Omental fat pad (tissue), 4 donors: Measurements from ENCODE around the gene RADIL. TPM values are rescaled to one million over a fixed set of nuclear protein-coding genes. Genes with fewer than 3 reads are reported as not detected.

Experiments
- ATAC-seq: fragments of 150-250 bp; one replicate; pipeline ENCODE4 v1.9.1; 2016; ENCODE audit warnings: mild to moderate bottlenecking, moderate library complexity; ENCODE audit not compliant: low FRiP score
- DNase-seq: peaks from one replicate; pipeline ENCODE4 v3.0.0-alpha.2; 2019; ENCODE audit warnings: low spot score
- total RNA-seq, 4 donors: library from RNA; depleted of rRNA; stranded (reverse); fragments of >200 nt; gene quantifications; one replicate each; pipeline ENCODE4 v1.1.0, GENCODE V29; 2016
- TF ChIP-seq, protein P1 (sequence below), 3 donors: fragments of 450-650 bp; IDR thresholded peaks; one replicate each; pipeline ENCODE4 v1.5.1; 2016 to 2017; ENCODE audit warnings: antibody characterized with exemption in 3 of 3, mild to moderate bottlenecking in 3 of 3, moderate library complexity in 2 of 3

RADIL gene
- total RNA-seq, 4 donors from 2014 or later = 1.1 to 12.3 (median 4.4) TPM

- TF ChIP-seq, protein P1, sequence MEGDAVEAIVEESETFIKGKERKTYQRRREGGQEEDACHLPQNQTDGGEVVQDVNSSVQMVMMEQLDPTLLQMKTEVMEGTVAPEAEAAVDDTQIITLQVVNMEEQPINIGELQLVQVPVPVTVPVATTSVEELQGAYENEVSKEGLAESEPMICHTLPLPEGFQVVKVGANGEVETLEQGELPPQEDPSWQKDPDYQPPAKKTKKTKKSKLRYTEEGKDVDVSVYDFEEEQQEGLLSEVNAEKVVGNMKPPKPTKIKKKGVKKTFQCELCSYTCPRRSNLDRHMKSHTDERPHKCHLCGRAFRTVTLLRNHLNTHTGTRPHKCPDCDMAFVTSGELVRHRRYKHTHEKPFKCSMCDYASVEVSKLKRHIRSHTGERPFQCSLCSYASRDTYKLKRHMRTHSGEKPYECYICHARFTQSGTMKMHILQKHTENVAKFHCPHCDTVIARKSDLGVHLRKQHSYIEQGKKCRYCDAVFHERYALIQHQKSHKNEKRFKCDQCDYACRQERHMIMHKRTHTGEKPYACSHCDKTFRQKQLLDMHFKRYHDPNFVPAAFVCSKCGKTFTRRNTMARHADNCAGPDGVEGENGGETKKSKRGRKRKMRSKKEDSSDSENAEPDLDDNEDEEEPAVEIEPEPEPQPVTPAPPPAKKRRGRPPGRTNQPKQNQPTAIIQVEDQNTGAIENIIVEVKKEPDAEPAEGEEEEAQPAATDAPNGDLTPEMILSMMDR (IDR thresholded peaks at IDR 0.05) = no peak
- DNase-seq (no peak), ATAC-seq (no peak)
These were observed 97.5 kb downstream of the RADIL start for GRCh38 chr7:4786015-4786414.

- no peak for DNase-seq
- TF ChIP-seq, protein P1 (IDR thresholded peaks at IDR 0.05) = no peak
- no peak for ATAC-seq
These were observed 98.1 kb downstream of the RADIL start for GRCh38 chr7:4785371-4785770.

GRCh38 chr7:4784799-4785198 is 98.7 kb downstream of the RADIL start:
- no peak for ATAC-seq
- TF ChIP-seq, protein P1 (IDR thresholded peaks at IDR 0.05) = no peak
- DNase-seq = no peak

- peak; percentile 17 for ATAC-seq
These were observed 99.7 kb downstream of the RADIL start for GRCh38 chr7:4783762-4784351.

GRCh38 chr7:4783292-4783652 is 100.2 kb downstream of the RADIL start:
- TF ChIP-seq, protein P1 (IDR thresholded peaks at IDR 0.05) = no peak
- ATAC-seq = no peak
- no peak for DNase-seq

More at GRCh38 chr7:4783762-4784351, 99.7 kb downstream of the RADIL start:
- TF ChIP-seq, protein P1 (IDR thresholded peaks at IDR 0.05) = no peak
- DNase-seq = no peak

DNA sequence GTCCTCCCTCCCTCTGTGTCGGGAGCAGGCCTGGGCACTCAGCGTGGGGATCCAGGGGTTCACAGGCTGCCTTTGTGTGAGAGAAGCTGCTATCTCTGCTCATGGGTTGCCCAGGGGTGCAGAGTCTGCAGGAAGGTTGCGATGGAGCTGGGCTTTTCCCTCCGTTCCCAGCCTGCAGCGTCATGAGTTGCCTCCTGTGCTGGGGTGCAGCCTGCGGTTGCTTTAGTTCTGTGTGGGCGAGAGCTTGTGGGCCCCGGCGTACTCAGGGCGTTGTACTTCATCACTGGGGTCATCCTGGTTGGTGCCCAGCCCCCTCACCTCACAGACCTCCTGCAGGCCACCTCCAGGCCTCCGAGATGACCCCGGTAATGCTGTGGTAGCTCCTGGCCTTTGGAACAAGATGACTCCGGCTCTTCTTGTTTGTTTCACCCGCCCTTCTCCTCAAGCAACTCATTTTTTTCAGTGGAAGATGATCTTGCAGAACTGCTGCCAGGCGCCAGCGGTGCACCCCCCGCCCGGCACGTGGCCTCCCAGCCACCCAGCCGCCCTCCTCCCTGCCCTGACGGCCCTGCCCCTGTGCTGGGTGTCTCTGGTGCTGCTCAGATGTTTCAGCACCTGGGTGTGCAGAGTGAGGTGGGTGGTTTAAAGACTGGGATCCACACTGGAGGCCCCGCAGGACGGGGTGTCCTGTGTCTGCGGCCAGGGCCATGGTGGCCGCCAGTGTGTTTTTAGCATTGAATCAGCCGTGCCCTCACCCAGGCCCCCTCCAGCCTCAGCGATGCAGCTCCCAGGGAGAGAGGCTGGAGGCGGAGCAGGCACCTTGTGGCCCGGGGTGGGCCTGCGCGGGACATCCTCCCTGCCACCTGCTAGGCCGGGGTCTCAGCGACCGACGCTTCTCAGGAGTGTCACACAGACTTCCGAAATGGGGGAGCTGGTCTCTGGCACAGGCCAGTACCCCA is 100.9 kb downstream of the RADIL start:
- DNase-seq (no peak), ATAC-seq (no peak)
- TF ChIP-seq, protein P1 (IDR thresholded peaks at IDR 0.05) = no peak
